Measurements from ENCODE around the gene PRF1.

PRF1 gene

GRCh38 chr10:70560511-70560941 is 42.0 kb downstream of the PRF1 start:
- DNase-seq (ENCODE audit: low spot score), result no peak

GRCh38 chr10:70559861-70560260 is 42.7 kb downstream of the PRF1 start:
- no peak for DNase-seq (ENCODE audit: low spot score)

DNA sequence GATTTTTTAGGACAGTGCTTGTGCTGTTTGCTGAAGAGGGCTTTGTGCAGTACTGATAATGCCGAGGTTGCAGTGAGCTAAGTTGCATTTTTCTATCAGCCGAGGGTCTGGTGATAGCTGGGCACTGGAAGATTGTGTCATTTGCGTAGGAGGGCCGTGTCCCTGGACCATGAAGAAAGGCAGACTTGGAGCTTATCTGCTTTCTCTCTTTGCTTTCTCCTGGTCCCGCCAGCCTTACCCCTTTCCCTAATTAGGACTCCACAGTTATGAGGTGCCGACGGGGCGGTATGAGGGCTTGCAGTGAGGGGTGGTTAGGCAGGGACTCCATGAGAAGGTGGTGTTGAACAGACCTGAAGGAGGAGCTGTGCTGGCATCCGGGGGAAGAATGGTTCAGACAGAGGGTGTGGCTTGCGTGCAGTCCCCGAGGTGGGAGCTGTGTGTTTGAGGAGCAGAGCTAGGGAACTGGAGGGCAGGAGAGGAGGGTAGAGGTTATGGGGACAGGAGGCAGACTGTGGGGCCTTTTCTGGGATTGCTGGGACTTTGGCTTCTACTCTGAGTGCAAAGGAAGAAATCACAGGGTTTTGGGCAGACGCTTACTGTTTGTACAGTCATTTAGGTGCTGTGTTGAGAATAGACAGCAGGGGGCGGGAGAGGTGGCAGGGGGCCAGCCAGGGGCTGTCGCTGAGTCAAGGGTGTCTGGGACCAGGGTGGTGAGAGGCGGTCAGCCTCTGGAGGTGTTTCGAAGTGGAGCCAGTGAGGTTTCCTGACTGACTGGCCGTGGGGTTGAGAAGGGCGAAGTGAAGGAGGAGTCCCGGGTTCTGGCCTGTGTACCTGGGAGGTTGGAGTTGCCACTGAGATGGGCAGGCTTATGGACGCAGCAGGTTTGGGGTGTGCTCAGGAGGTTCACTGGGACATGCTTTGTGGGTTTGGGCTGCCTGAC is 43.4 kb downstream of the PRF1 start:
- peak; percentile 84 for DNase-seq (ENCODE audit: low spot score)

DNA sequence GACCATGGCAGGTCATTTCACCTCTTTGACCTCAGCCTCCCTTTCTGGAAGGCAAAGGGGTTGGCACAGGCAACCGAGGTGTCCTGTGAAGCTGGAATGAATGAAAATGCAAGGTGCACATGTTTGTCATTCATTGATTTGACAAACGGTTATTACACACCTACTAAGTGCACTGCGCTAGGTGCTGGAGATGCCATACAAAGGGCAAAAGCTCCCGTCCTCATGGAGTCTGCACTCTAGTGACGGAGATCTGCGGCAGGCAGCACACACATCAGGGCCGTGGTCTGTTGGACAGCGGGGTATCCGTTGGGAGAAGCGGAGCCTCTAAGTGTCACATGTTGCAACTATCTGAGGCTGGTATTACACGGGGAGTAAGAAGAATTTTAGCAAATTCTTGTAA is 44.2 kb downstream of the PRF1 start:
- DNase-seq (ENCODE audit: low spot score), result no peak

DNA sequence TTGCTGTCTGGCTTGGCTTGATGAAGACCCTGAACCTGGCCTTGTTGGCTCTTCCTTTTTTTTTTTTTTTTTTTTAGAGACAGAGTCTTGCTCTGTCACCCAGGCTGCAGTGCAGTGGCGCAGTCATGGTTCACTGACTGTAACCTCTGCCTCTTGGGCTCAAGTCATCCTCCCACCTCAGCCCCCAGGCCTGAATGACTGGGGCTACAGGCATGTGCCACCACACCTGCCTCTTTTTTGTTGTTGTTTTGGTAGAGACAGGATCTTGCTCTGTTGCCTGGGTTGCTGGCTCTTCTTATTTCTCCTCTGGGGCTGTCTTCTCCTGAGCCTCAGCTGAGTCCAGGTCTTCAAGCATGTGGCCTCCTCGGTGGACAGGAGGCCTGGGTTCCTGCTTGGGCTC is 44.7 kb downstream of the PRF1 start:
- DNase-seq (ENCODE audit: low spot score), result no peak

- no peak for DNase-seq (ENCODE audit: low spot score)
Measured at GRCh38 chr10:70557086-70557845, 45.3 kb downstream of the PRF1 start.

DNA sequence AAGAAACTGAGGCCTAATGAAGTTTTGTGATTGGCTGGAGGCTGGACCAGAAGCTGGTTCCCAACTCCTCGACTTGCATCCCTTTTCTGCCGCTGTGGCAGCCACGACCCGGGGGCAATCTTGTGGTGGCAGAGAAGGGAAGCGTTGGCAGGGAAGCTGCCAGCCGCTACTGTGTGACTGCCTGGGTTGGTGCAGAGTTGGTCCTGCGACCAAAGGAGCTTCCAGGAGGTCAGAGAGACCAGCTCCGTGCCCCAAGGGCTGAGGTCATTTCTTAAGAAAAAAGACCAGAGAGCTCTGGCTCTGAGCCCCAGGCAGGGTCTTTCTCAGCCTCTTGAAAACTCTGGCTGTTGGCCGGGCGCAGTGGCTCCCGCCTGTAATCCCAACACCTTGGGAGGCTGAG is 47.2 kb downstream of the PRF1 start:
- no peak for DNase-seq (ENCODE audit: low spot score)

GRCh38 chr10:70552586-70552985 is 50.0 kb downstream of the PRF1 start:
- no peak for DNase-seq (ENCODE audit: low spot score)

DNA sequence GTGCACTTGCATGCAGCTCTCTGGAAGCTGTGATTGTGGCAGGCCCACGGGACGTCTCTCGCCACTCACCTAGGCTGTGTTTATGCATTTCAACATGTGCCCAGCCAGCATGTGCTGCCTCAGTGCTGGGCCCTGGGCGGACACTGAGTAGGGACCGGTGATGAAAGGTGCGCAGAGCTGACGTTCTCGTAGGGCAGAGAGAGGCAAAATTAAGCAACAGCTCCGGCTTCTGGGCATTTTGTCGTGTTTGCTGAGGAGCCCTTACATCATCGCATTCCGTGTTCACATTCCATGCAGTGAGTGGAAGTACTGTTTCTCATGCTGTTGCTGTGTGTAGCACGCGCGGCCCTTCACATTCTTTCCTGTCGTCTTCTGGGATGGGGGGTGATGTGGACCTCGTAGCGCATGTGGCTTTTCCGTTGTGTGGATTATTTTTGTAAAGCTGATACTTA is 50.5 kb downstream of the PRF1 start:
- peak; percentile 89 for DNase-seq (ENCODE audit: low spot score)

GRCh38 chr10:70551466-70551865 is 51.1 kb downstream of the PRF1 start:
- no peak for DNase-seq (ENCODE audit: low spot score)

- DNase-seq (ENCODE audit: low spot score), result no peak
Measured at GRCh38 chr10:70550459-70550858, 52.1 kb downstream of the PRF1 start.

DNA sequence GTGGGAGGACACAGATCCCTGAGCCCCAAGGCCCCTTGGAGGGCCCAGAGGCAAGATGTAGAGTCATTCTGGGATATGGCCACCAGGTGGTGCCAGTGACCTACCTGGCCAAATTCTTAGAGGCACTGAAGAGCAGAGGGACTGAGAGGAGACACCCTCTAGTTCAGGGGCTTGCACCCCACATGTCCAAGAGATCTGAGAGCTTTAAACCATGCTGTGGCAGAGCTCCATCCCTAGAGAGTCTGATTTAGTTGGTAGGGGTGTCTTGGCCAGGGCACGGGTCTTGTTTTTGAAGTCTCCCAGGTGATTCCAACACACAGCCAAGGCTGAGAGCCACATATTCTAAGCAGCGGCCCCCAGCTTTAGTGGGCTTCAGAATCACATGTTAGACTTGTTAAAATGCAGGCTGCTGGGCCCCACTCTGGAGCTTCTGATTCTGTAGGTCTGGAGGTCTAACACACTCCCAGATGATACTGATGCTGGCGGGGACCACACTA is 52.5 kb downstream of the PRF1 start:
- peak; percentile 80 for DNase-seq (ENCODE audit: low spot score)

GRCh38 chr10:70549351-70549961 is 53.1 kb downstream of the PRF1 start:
- no peak for DNase-seq (ENCODE audit: low spot score)

Data from AG08396 (cell line).